GM19395 (cell line): ENCODE data around the gene PYROXD2.
A peak's percentile ranks its signal among the peaks of the same experiment; 100 is the strongest.

Experiments
- ATAC-seq: cut with Tn5 transposase; IDR thresholded peaks from one replicate; pipeline ENCODE4 v1.9.1; 2021; ENCODE audit warnings: mild to moderate bottlenecking, moderate library complexity; ENCODE audit not compliant: unreplicated experiment

The PYROXD2 gene

DNA sequence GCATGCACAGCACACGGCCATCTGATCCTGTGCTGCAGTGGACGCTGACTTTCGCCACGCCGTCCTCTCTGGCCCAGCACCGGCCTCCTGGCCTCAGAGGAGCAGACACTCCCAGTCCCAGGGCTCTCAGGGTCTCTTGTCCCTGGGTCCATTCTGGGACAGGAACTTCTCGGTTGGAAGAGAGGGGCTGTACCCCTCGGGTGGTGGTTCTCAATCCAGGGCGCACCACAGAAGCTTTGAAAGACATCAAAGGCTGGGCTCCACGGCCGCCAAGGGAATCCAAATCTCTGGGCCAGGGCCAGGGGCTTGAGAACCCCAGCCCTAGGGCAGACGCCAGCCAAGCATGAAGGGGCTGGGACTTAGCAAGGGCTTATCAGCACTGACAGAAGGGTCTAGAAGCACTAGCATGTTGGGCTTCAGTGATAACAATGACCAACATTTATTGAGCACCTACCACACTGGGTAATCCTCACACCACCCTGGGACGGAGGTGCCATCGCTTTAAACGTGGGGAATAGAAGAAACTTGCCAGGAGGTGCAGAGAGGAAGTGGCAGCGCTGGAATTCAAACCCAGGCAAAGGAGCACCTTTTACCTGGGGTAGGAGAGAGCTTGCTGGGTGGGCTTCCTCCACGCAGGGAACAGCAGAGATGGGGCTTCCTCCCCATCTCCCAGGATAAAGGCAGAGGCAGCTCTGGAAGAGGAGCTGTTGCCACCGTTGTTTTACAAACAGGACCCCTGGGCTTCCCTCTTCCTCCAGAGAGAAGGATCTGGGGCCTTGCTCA, 1.8 kb upstream of the PYROXD2 start:
- no peak for ATAC-seq

DNA sequence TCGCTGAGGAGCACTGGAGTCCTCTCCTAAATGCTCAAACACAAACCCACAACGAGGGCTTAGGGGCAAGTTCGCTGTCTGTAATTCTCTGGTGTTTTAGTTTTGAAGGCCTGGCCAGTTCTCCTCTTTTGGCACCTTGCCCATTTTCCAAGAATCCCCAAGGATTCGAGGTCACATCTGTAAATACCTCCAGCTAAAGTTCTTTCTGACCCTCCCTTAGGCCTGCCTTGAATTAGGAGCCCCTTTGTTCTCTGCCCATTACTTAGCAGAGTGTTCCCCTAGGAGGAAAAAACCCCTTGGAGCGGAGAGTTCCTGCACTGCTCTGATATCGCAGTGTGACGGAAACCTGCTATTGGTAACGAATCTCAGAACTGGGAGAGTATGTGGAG, 743 bp upstream of the PYROXD2 start:
- no peak for ATAC-seq

DNA sequence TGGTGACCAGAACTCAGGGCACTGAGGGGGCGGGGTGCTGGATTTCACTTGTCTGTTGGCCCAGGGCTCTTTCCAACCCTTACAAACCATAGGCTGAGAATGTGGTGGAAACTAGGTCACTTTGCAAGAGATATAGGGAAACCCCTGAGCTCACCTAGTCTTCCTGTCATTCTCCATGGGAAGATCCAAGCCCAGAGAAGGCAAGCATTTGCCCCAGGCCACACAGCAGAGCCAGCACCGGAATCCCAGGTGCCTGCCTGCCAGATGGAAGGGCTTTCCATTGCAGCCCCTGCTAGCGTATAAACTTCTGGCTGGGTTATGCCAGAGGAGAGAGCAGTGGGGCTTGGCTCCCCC, 427 bp downstream of the PYROXD2 start:
- ATAC-seq: no peak

DNA sequence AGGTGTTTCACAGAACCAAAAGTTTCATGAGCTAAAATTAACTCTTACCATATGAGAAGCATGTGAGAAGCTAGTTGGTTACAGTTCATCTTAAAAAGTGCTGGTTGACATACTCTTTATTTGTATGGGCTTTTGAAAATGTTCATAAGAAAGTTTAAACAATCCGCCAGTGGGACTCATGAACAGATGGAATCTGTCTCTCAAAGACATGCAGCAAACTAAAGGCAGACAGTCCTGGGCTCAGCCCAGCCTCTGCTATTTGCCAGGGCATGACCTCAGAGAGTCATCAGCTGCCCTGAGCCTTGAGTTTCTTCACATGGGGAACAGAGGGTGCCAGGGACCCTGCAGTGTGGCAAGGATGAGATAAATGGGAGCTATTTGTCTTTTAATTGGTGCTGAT, 3.2 kb downstream of the PYROXD2 start:
- no peak for ATAC-seq

DNA sequence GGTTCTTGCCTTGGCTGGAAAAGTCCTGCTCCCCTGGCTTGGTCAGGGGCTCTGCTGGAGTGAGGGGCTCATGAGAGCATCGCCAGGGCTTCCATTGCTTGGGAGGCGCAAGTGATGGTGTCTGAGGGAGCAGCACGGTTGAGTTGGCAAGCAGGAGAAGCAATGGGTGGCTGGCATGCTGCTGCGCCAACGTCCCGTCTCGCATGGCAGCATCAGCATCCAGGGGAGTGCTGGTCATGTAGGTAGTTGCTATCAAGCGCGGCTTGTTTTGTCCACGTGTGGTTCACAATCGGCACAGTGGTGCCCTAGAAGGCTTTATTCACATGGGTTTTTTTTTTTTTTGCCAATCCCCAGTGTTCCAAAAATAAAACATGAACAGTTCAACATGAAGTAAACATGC, 3.8 kb downstream of the PYROXD2 start:
- no peak for ATAC-seq

DNA sequence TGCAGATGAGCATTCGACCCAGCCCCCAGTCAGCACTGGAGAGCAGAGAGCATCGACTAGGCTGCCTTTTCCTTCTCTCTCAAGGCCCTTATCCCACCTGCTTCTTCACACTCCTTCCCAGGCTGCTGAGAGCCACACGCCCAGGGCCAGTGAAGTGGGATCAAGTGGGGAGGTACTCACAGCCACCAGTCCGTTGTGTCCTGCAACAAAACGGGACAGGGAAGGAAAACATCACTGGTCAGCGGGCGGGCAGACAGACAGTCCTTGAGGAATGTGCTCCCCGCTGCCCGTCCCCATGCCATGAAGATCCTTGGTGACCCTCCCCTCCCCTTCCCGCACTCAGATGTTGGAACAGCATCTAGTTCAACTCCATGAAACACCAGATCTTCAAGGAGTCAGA, 4.2 kb downstream of the PYROXD2 start:
- ATAC-seq: no peak

DNA sequence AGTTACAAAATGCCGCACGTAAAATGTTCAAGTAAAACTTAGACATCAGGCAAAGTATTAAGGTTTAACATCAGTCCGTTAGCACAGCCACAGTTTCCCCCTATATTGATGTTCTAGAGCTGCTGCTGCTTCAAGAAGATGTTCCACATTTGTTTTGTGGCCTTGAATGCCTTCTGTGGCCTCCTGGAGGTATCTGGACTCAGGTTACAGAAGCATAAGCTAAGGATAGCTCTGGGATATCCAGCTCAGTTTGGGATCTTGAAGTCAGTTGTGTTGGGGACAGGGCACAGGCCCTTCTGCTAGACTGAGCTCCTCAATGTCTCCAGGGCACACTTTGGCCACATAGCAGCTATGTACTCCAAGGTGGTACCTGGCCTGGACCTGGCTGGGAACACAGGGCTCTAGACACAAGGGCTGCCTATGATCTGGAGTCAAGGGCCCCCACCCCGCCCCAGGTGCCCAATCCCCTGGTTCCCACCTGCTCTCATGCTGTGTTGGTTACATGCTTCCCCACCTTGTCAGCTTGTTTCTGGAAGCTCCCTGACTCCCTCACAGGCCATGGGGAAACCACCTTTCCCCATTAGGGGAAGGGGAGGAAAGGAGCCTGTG, 4.7 kb downstream of the PYROXD2 start:
- ATAC-seq: no peak

DNA sequence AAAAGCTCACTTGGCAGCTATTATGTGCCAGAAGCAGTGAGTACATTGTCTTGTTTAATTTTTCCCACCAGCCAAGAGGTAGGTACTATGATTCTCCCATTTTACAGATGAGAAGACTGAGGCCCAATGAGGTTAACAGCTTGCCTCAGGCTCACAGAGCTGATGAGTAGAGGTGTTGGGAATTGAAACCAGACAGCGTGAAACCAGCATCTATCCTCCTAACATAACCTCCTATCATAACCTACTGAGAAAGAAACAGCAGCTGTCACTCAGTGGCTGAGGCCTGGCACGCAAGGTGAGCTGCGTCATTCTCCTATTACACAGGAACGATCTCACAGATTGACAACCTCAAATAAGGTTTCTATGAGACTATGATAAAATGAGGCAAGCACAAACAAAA, 6.2 kb downstream of the PYROXD2 start:
- no peak for ATAC-seq

DNA sequence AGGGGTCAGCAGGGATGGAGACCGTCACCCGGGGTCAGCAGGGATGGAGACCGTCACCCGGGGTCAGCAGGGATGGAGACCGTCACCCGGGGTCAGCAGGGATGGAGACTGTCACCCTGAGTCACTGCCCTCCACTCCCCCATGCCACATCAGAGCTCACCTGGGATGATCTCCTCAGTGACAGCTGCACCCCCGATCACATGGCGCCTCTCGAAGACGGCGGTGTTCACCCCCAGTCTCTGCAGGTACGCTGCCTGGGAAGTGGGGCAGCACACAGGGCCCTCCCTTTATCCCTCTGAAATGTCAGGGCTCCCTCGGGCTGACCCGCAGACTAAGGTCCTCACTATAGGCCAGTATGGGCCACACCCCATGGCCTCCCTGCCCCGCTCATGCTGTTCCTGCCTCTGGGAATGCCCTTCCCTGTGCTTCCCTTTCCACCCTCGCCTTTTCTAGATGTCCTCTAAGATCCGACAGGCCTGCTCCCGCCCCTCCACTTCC, 7.2 kb downstream of the PYROXD2 start:
- no peak for ATAC-seq

DNA sequence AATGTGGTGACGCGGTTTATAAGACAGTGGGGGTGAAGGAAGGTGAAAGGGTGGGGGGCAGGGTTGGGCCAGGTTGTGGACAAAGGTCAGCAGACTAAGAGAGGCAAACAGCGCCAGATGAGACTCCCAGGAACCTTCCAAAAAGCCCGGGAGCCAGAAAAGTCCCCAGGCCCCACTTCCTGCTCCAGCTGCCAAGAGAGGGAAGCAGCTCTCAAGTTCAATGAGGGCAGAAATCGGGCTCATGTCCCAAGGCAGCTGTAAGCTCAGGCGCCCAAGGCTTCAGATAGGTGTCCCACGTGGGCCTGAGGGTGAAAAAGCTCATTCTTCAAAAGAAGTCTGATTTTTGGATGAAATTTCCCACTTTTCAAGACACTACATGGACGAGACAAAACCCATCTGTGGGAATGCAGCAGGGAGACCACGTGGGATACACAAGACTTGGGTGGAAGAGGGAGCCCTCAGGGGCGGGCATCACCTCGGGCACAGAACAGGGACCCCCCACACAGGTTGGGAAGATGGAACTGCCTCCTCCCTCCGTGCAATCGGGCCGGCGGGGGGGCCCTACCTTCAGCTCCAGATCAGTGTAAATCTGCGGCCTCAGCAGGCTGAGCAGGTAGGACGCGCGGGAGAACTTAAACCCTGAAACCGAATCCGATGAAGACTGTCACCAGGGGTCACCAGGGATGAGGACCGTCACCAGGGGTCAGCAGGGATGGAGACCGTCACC, 7.8 kb downstream of the PYROXD2 start:
- ATAC-seq: no peak

DNA sequence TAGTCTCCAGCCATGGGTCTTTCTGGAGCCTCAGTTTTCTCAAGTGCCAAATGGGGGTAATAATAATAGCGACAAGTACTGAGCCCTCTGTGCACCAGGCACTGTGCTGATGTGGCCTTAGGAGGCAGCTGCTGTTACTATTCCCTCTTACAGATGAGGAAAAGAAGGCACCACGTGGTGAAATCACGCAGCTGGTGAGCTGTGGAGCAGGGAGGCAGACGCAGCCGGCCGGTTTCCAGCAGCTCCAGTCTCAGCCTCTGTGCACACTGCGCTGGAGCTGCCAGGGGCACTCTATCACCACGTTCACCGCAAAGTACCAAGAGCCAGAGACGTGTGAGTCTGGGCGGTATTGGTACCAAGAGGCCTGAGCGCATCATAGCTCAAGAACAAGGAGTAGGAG, 9.6 kb downstream of the PYROXD2 start:
- no peak for ATAC-seq

DNA sequence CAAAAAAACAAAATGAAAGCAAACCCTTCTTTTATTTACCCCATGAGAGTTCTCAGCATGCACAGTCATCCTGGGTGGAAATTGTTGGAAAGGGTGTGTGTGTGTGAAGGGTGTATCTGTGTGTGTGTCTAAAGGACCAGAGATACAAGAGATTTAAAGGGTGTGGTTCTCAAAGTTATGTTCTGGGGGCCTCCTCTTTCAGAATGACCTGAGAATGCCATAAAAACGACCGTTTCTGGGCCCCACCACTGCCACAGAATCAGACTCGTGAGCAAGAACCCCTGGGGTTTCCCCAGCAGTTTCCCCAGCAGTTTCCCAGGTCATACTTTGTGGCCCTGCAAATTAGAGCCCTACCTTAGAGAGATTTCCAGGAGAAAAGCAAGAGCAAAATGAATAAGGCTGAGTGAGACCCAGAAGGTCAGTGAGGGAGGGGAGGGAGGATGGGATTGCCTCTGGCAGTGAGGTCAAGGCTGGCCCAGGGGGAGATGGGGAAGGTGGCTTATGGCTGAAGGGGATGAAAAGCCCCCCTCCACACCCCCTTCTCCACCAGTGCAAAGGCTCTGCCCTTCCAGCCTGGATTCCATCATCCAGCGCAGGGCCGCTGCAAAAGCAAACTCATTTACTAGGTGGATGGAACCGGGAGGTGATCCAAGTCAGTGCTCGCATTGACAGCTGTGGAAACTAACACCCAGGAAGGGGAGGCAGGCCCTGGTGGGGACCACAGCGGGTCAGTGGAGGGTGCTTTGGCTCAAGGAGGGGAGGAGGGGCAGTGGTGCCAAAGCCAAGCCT, 10.2 kb downstream of the PYROXD2 start:
- peak; percentile 52 for ATAC-seq

DNA sequence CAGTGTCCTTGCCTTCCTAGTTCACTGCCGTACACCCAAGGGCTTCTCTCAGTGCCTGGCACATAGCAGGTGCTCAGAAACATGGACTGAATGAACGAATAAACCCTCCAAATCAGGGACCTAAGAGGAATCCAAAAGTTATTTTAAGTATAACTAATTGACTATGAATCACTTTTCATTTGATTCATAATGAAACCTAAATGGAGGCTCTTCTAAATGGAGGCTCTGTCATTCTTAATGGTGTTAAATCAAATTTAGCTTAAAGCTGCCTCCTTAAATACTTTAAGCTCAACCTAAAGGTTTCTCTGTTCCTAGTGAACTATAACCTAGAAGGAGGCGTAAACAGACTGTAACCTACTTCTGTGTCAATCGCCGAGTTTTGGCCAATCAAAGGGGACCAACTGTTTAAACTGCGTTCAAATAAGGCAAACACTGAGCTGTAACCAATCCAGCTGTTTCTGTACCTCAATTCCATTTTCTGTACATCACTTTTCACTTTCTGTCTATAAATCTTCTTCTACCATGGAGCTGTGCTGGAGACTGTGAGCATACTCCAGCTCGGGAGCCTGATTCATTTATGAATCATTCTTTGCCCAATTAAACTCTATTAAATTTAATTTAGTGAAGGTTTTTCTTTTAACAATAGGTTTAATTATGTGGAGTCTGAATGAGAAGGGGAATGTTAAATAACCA, 11.0 kb downstream of the PYROXD2 start:
- ATAC-seq: no peak

DNA sequence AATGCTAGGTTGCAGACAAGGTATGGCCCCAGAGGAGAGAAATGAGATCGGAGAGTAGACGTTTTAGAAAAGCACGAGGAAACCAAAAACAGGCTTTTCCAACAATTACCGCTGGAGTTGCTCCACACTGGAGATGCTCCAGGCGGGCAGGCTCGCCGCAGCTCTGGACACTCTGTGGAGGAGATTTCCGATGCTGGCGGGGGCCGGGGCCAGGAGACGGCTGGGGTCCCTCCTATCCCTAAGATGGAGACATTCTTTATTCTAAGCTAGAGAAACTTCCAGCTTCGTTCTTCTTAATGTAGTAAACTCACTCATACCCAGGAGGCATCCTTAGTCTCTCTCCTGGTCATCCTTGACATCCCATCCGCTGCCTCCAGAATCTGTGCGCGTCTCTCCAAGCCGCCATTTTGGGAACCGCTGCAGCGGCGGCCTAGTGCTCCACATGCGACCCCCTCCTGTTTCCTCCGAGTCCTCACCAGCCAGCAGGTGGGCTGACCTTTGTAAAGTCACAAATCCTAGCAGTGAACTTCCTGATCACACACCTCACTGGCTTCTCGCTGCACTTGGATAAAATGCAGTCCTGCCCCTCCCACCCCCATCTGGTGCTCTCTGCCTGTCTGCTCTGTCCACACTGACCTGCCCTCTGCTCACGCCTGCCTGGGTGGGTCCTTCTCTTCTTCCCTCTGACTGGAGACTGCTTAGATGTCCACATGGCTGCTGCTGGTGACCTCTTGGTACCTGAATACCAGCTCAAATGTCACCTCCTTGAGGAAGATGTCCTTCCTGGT, 11.9 kb downstream of the PYROXD2 start:
- ATAC-seq: no peak

DNA sequence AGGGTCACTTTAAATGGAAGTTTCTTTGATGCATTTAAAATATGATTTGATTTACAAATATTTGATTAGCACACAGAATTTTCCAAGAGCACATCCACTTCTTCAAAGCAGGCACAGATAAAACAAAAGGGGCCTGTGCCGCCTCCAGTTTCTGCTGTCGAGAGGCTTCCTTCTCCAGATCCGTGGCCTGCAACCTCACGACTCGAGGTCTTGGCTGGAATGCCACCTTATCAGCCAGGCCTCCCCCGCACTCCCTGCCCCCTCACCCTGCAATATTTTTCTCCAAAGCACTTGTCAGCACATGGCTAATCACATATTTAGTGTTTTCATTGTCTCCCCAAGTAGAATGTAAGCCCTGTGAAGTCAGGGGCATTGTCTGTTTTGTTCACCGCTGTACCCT, 12.5 kb downstream of the PYROXD2 start:
- ATAC-seq: no peak

DNA sequence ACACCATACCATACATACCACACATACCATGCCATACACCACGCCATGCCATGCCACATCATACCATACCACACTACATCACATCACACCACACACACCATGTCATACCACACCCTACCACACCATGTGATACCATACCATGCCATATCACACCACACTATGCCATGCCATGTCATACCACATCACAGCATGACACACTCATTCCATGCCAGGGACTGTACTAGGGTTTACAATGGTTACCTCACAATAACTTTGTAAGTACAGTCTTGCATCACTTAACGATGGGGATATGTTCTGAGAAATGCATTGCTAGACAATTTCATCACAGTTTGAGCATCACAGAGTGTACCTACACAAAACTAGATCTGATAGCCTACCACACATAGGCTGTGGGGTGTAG, 14.5 kb downstream of the PYROXD2 start:
- no peak for ATAC-seq

DNA sequence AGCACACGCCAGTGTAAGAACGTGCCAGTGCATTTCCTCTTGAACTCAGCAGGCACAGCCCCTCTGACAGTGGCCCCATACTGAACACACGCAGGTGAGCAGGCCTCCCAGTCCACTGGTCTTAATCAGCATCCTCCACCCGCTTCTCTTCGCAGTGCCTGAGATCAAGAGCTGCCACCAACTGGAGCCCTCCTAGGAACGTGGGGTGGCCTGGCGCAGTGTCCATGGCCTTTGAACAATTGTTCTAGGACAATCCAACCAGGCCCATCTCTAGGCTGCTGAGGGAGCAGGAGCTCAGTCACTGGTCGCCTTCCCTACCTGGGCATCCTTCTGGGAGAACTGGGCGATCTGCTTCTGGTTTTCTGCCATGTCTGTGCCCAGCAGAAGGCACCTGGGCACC, 15.2 kb downstream of the PYROXD2 start:
- no peak for ATAC-seq

DNA sequence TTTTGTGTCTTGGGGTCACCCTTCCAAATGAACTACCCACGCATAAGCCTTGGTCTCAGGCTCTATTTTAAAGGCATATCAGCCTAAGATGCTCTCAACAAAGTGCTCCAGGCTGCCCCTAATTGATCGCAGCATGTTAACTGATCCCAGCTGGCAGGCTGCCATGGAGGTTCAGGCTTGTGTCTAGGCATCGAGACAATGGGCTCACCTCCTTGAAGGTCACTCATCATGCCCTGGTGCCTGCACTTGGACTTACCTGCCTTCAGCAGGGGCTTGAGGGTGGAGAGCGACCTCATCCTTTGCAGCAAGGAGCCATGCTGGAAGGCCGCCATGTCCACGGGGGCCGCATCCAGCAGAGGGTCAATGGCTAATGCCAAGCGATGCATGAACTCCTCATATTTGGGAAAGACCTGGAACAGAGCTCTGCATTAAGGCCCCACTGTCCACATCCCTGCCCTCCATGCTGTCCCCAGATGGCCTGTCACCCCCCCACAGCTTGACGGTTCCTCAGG, 17.8 kb downstream of the PYROXD2 start:
- no peak for ATAC-seq
